Fibroblast of upper back skin (primary cell): Measurements from ENCODE around the gene AKAP13.

ENCODE experiments used
- DNase-seq: peaks from one replicate; pipeline ENCODE4 v3.0.0-alpha.2; 2013

The AKAP13 gene

GRCh38 chr15:85607141-85607806 is 226.9 kb downstream of the AKAP13 start:
- no peak for DNase-seq

GRCh38 chr15:85607842-85608241 is 227.4 kb downstream of the AKAP13 start:
- peak; percentile 77 for DNase-seq

- DNase-seq: no peak
Observed at GRCh38 chr15:85609492-85609891, 229.1 kb downstream of the AKAP13 start.

- no peak for DNase-seq
Observed at GRCh38 chr15:85611361-85611760, 231.0 kb downstream of the AKAP13 start.

GRCh38 chr15:85614059-85614458 is 233.7 kb downstream of the AKAP13 start:
- DNase-seq: no peak

GRCh38 chr15:85615930-85616329 is 235.5 kb downstream of the AKAP13 start:
- peak; percentile 58 for DNase-seq

GRCh38 chr15:85616549-85617110 is 236.2 kb downstream of the AKAP13 start:
- DNase-seq: peak; percentile 77

GRCh38 chr15:85618228-85618505 is 237.8 kb downstream of the AKAP13 start:
- DNase-seq: no peak

GRCh38 chr15:85618956-85619491 is 238.6 kb downstream of the AKAP13 start:
- peak; percentile 96 for DNase-seq

GRCh38 chr15:85619992-85620689 is 239.7 kb downstream of the AKAP13 start:
- DNase-seq: no peak

- peak; percentile 75 for DNase-seq
Observed at GRCh38 chr15:85620690-85621049, 240.3 kb downstream of the AKAP13 start.

GRCh38 chr15:85621094-85621493 is 240.7 kb downstream of the AKAP13 start:
- DNase-seq: no peak

GRCh38 chr15:85622221-85622831 is 241.9 kb downstream of the AKAP13 start:
- peak; percentile 81 for DNase-seq

GRCh38 chr15:85623315-85624049 is 243.1 kb downstream of the AKAP13 start:
- DNase-seq: no peak

GRCh38 chr15:85624291-85624801 is 243.9 kb downstream of the AKAP13 start:
- peak; percentile 52 for DNase-seq

- DNase-seq: no peak
Observed at GRCh38 chr15:85625166-85625830, 244.9 kb downstream of the AKAP13 start.

GRCh38 chr15:85625856-85626255 is 245.5 kb downstream of the AKAP13 start:
- peak; percentile 92 for DNase-seq

- no peak for DNase-seq
Observed at GRCh38 chr15:85627213-85627935, 247.0 kb downstream of the AKAP13 start.

- no peak for DNase-seq
Observed at GRCh38 chr15:85630311-85630710, 249.9 kb downstream of the AKAP13 start.

- DNase-seq: no peak
Observed at GRCh38 chr15:85631018-85631417, 250.6 kb downstream of the AKAP13 start.

- DNase-seq: no peak
Observed at GRCh38 chr15:85632014-85632413, 251.6 kb downstream of the AKAP13 start.

- DNase-seq: no peak
Observed at GRCh38 chr15:85633859-85634258, 253.5 kb downstream of the AKAP13 start.
